H1 (cell line): Measurements from ENCODE around the gene PEX5L. TPM values are rescaled to one million over a fixed set of nuclear protein-coding genes. Genes with fewer than 3 reads are reported as not detected.

Experiments
- CTCF ChIA-PET: fragments of 300-600 bp; sonication (Branson Sonifier 250); formaldehyde crosslinking; loops from one replicate; lab custom pipeline; 2021; ENCODE audit not compliant: partially characterized antibody; lab: Charles Lee
- POLR2A ChIA-PET: fragments of 300-600 bp; sonication (Branson Sonifier 250); formaldehyde crosslinking; loops from one replicate; lab custom pipeline; 2021; ENCODE audit warnings: inconsistent platforms; ENCODE audit not compliant: partially characterized antibody; lab: Charles Lee
- DNase-seq, 2 experiments: peaks; one replicate each; pipeline versions ENCODE4 v3.0.0 to v3.0.0-alpha.2; 2010 to 2022; ENCODE audit warnings: low spot score in 2 of 2, low read depth in 1 of 2, mixed read lengths in 1 of 2
- FAIRE-seq: peaks from 2 replicates; lab custom pipeline; 2011; peaks lifted over from hg19 to GRCh38; lab: Jason Lieb, UNC
- H2AFZ ChIP-seq: 2 replicates; pipeline ENCODE4 v1.8.1; 2012; ENCODE audit warnings: low read length, inconsistent platforms
- H2AK5ac ChIP-seq: 2 replicates; pipeline ENCODE4 v1.6.1; 2013; ENCODE audit warnings: low read depth, low read length
- H2BK120ac ChIP-seq: replicated peaks from 2 replicates; pipeline ENCODE3; 2013; ENCODE audit warnings: low read depth, low read length, inconsistent platforms
- H2BK12ac ChIP-seq: 2 replicates; pipeline ENCODE4 v1.6.1; 2013; ENCODE audit warnings: low read depth, low read length
- H2BK15ac ChIP-seq: 2 replicates; pipeline ENCODE4 v1.6.1; 2013; ENCODE audit warnings: low read length
- H2BK20ac ChIP-seq: 2 replicates; pipeline ENCODE4 v1.6.1; 2013; ENCODE audit warnings: low read length
- H2BK5ac ChIP-seq: 2 replicates; pipeline ENCODE4 v1.6.1; 2013; ENCODE audit warnings: low read depth, low read length
- H3K14ac ChIP-seq: 2 replicates; pipeline ENCODE4 v1.6.1; 2013; ENCODE audit warnings: inconsistent platforms; ENCODE audit not compliant: insufficient read length
- H3K18ac ChIP-seq: 2 replicates; pipeline ENCODE4 v1.6.1; 2013; ENCODE audit warnings: low read length; ENCODE audit errors: extremely low read depth
- H3K23ac ChIP-seq: 2 replicates; pipeline ENCODE4 v1.6.1; 2013; ENCODE audit warnings: inconsistent platforms; ENCODE audit not compliant: insufficient read length
- H3K23me2 ChIP-seq: 2 replicates; pipeline ENCODE4 v1.6.1; 2013; ENCODE audit warnings: low read depth, low read length
- H3K27ac ChIP-seq: 2 replicates; pipeline ENCODE4 v1.6.1; 2011; ENCODE audit warnings: low read depth, low read length, inconsistent platforms
- H3K27me3 ChIP-seq, 4 experiments: replicated peaks in 1 of 4; 1 replicate in 1 of 4; 2 replicates in 3 of 4; pipeline versions ENCODE4 v1.6.1 to v1.8.1; 2011 to 2013; ENCODE audit warnings: low read length in 3 of 4, mild to moderate bottlenecking in 3 of 4, inconsistent platforms in 2 of 4, mixed read lengths in 2 of 4, moderate library complexity in 1 of 4; ENCODE audit not compliant: control insufficient read depth in 3 of 4, insufficient read depth in 3 of 4; ENCODE audit errors: extremely low read depth in 1 of 4
- H3K36me3 ChIP-seq, 4 experiments: 2 replicates each; pipeline versions ENCODE4 v1.6.1 to v1.8.1; 2011 to 2013; ENCODE audit warnings: mild to moderate bottlenecking in 4 of 4, low read length in 3 of 4, moderate library complexity in 2 of 4, control low read depth in 1 of 4, inconsistent platforms in 1 of 4; ENCODE audit not compliant: insufficient read depth in 4 of 4, control insufficient read depth in 2 of 4
- H3K4ac ChIP-seq: replicated peaks from 2 replicates; pipeline ENCODE3; 2013; ENCODE audit warnings: low read length, low read depth, mixed read lengths, inconsistent platforms; ENCODE audit not compliant: insufficient read length
- H3K4me1 ChIP-seq, 4 experiments: replicated peaks in 1 of 4; 1 replicate in 1 of 4; 2 replicates in 3 of 4; pipeline versions ENCODE4 v1.6.1 to v1.8.1; 2011 to 2013; ENCODE audit warnings: low read length in 3 of 4, inconsistent platforms in 2 of 4, mixed read lengths in 1 of 4; ENCODE audit not compliant: insufficient read depth in 4 of 4, control insufficient read depth in 3 of 4
- H3K4me2 ChIP-seq, 2 experiments: 2 replicates each; pipeline versions ENCODE4 v1.6.1 to v1.8.1; 2011 to 2013; ENCODE audit warnings: low read depth in 2 of 2, low read length in 2 of 2, control low read depth in 1 of 2, inconsistent platforms in 1 of 2, mild to moderate bottlenecking in 1 of 2; ENCODE audit not compliant: insufficient read depth in 1 of 2
- H3K4me3 ChIP-seq, 4 experiments: fragments of 200-600, 300-600 bp in 1 of 4; sonication (generic), shearing (Covaris generic), sonication (Bioruptor Twin) in 1 of 4; 2 replicates each; pipeline versions ENCODE4 v1.5.1 to v1.8.1; 2011 to 2016; ENCODE audit warnings: low read length in 4 of 4, low read depth in 3 of 4, control low read depth in 2 of 4, inconsistent platforms in 2 of 4, mild to moderate bottlenecking in 2 of 4, mixed read lengths in 1 of 4, moderate library complexity in 1 of 4; ENCODE audit not compliant: insufficient read depth in 2 of 4; ENCODE audit errors: extremely low read depth in 1 of 4
- H3K56ac ChIP-seq: replicated peaks from 2 replicates; pipeline ENCODE3; 2013; ENCODE audit warnings: low read depth, mild to moderate bottlenecking, mixed read lengths, low read length, inconsistent platforms; ENCODE audit not compliant: insufficient read length
- H3K79me1 ChIP-seq: 2 replicates; pipeline ENCODE4 v1.6.1; 2013; ENCODE audit warnings: low read depth, low read length, control low read depth
- H3K79me2 ChIP-seq, 2 experiments: 2 replicates each; pipeline versions ENCODE4 v1.6.1 to v1.8.1; 2012 to 2013; ENCODE audit warnings: low read length in 2 of 2, mild to moderate bottlenecking in 2 of 2, inconsistent platforms in 1 of 2; ENCODE audit not compliant: insufficient read depth in 2 of 2, control insufficient read depth in 1 of 2
- H3K9ac ChIP-seq, 4 experiments: replicated peaks in 1 of 4; 1 replicate in 1 of 4; 2 replicates in 3 of 4; pipeline versions ENCODE4 v1.6.1 to v1.8.1; 2011 to 2013; ENCODE audit warnings: low read depth in 3 of 4, low read length in 3 of 4, control low read depth in 2 of 4, mild to moderate bottlenecking in 2 of 4, moderate library complexity in 2 of 4, inconsistent platforms in 1 of 4; ENCODE audit errors: extremely low read depth in 1 of 4
- H3K9me3 ChIP-seq, 2 experiments: 2 replicates each; pipeline versions ENCODE4 v1.6.1 to v1.8.1; 2012 to 2013; ENCODE audit warnings: mild to moderate bottlenecking in 2 of 2, moderate library complexity in 2 of 2, control low read depth in 1 of 2, inconsistent platforms in 1 of 2, low read depth in 1 of 2, low read length in 1 of 2, mixed read lengths in 1 of 2; ENCODE audit not compliant: insufficient read depth in 2 of 2
- H4K20me1 ChIP-seq, 2 experiments: replicated peaks in 1 of 2; 2 replicates each; pipeline versions ENCODE3 to v1.8.1; 2011 to 2013; ENCODE audit warnings: inconsistent platforms in 2 of 2, low read length in 2 of 2, mild to moderate bottlenecking in 1 of 2; ENCODE audit not compliant: insufficient read depth in 2 of 2, control insufficient read depth in 1 of 2
- H4K5ac ChIP-seq: 2 replicates; pipeline ENCODE4 v1.6.1; 2013; ENCODE audit warnings: low read length, low read depth, mixed read lengths, inconsistent platforms; ENCODE audit not compliant: insufficient read length
- H4K8ac ChIP-seq: 2 replicates; pipeline ENCODE4 v1.8.0; 2013; ENCODE audit warnings: mild to moderate bottlenecking, moderate library complexity, low read length, inconsistent platforms; ENCODE audit not compliant: insufficient read depth; ENCODE audit errors: extremely low read depth
- H4K91ac ChIP-seq: replicated peaks from 2 replicates; pipeline ENCODE3; 2013; ENCODE audit warnings: low read length, mixed read lengths, inconsistent platforms; ENCODE audit not compliant: insufficient read length
- ATF3 ChIP-seq: IDR thresholded peaks from 2 replicates; pipeline ENCODE4 v1.6.1; 2011; ENCODE audit warnings: low read depth, mild to moderate bottlenecking, low read length; ENCODE audit not compliant: insufficient read depth
- BACH1 ChIP-seq: IDR thresholded peaks from 2 replicates; pipeline ENCODE4 v1.6.1; 2012; ENCODE audit warnings: low read length, improper control_type of control experiment
- BCL11A ChIP-seq, 2 experiments: IDR thresholded peaks; one replicate each; pipeline ENCODE4 v1.6.1; 2011; ENCODE audit warnings: low read depth in 2 of 2, low read length in 2 of 2, mild to moderate bottlenecking in 2 of 2
- CHD1 ChIP-seq: IDR thresholded peaks from 2 replicates; pipeline ENCODE4 v1.6.1; 2012; ENCODE audit warnings: low read depth, low read length, improper control_type of control experiment
- EGR1 ChIP-seq: IDR thresholded peaks from 2 replicates; pipeline ENCODE4 v1.6.1; 2011; ENCODE audit warnings: low read depth, low read length, borderline replicate concordance
- EP300 ChIP-seq, 2 experiments: IDR thresholded peaks; 1 replicate in 1 of 2; 2 replicates in 1 of 2; pipeline ENCODE4 v1.6.1; 2011 to 2012; ENCODE audit warnings: low read depth in 2 of 2, low read length in 2 of 2, mild to moderate bottlenecking in 2 of 2, borderline replicate concordance in 1 of 2, inconsistent platforms in 1 of 2, moderate library complexity in 1 of 2
- FOSL1 ChIP-seq: IDR thresholded peaks from 2 replicates; pipeline ENCODE4 v1.6.1; 2011; ENCODE audit warnings: mild to moderate bottlenecking, low read depth, low read length, moderate library complexity; ENCODE audit not compliant: insufficient read depth
- JUND ChIP-seq: IDR thresholded peaks from 2 replicates; pipeline ENCODE4 v1.6.1; 2011; ENCODE audit warnings: mild to moderate bottlenecking, improper control_type of control experiment, low read length
- KDM4A ChIP-seq: IDR thresholded peaks from one replicate; pipeline ENCODE4 v1.7.1; 2012; ENCODE audit warnings: low read depth, mild to moderate bottlenecking, moderate library complexity, low read length, inconsistent platforms; ENCODE audit not compliant: severe bottlenecking
- NRF1 ChIP-seq: IDR thresholded peaks from 2 replicates; pipeline ENCODE4 v1.6.1; 2011; ENCODE audit warnings: mild to moderate bottlenecking, low read depth, low read length, improper control_type of control experiment
- POLR2A ChIP-seq, 2 experiments: IDR thresholded peaks; 1 replicate in 1 of 2; 2 replicates in 1 of 2; pipeline ENCODE4 v1.6.1; 2011; ENCODE audit warnings: low read depth in 2 of 2, low read length in 2 of 2, mild to moderate bottlenecking in 2 of 2; ENCODE audit errors: control extremely low read depth in 1 of 2
- RAD21 ChIP-seq, 2 experiments: IDR thresholded peaks in 1 of 2; conservative IDR thresholded peaks in 1 of 2; 2 replicates each; pipeline ENCODE4 v1.6.1; 2011; ENCODE audit warnings: low read depth in 2 of 2, low read length in 2 of 2, improper control_type of control experiment in 1 of 2, inconsistent platforms in 1 of 2, mild to moderate bottlenecking in 1 of 2, moderate library complexity in 1 of 2
- TEAD4 ChIP-seq: IDR thresholded peaks from 2 replicates; pipeline ENCODE4 v1.6.1; 2012; ENCODE audit warnings: low read depth, low read length, inconsistent platforms, mixed read lengths
- ZNF274 ChIP-seq: IDR thresholded peaks from 2 replicates; pipeline ENCODE4 v1.7.0; 2012; ENCODE audit warnings: low read length, borderline replicate concordance; ENCODE audit errors: extremely low read depth
- WGBS, 2 experiments: shearing (Covaris generic) in 1 of 2; methylation state at CpG; one replicate each; pipeline versions ENCODE4 v1.1.6 to v1.1.7; 2013 to 2015; ENCODE audit warnings: low lambda C conversion rate in 2 of 2, mixed read lengths in 2 of 2, inconsistent platforms in 1 of 2, low coverage in 1 of 2, missing lambda C conversion rate in 1 of 2; ENCODE audit not compliant: insufficient replicate concordance in 2 of 2, insufficient coverage in 1 of 2, insufficient read length in 1 of 2; ENCODE audit errors: extremely low coverage in 1 of 2, missing lambda C conversion rate in 1 of 2; 5-methylcytosine and 5-hydroxymethylcytosine counted together
- polyA plus RNA-seq, 7 experiments: library from polyadenylated mRNA; depleted of rRNA in 3 of 7; stranded (reverse) in 5 of 7; unstranded in 2 of 7; fragments of >200 nt in 5 of 7; fragments of 200-250 nt in 2 of 7; gene quantifications; 1 replicate in 5 of 7; 2 replicates in 1 of 7; 4 replicates in 1 of 7; pipeline versions ENCODE4 v1.2.1 to v1.2.3, GENCODE V29; 2011 to 2013; ENCODE audit warnings: missing spikeins in 2 of 7, mixed read lengths in 2 of 7
- total RNA-seq: library from RNA; stranded (reverse); fragmentation: NEBNext Ultra II Directional; extraction: Animal tissue kit (Norgen Biotek cat#: 25700); gene quantifications from 2 replicates; pipeline ENCODE4 v1.2.1, GENCODE V29; 2021

The PEX5L gene
- total and polyA plus RNA-seq, 2 of the 8 experiments (the other 6 are each of a cell fraction or from before 2014, with no cell fraction given): 0.80 to 4.2 TPM

- H4K20me1 ChIP-seq: no peaks in the 10 kb centered on the region
- no peak overlapping the region for H3K23ac ChIP-seq
- H4K5ac ChIP-seq: no peak overlapping the region
- ChIA-PET POLR2A (interaction anchor here (1.0 kb wide), 1 partner anchor 10 kb away, joined by 3 read pairs; no protein-coding TSS in a partner anchor), CTCF (interaction anchor here (2.3 kb wide), 1 partner anchor 10 kb away, joined by 12 read pairs; no protein-coding TSS in a partner anchor)
- H3K4me1 ChIP-seq: no peaks in the 10 kb centered on the region
- no peaks in the 10 kb centered on the region for H3K23me2 ChIP-seq
- H2BK5ac ChIP-seq: no peak overlapping the region
- no peak overlapping the region for H3K4ac ChIP-seq
- H2AFZ ChIP-seq: no peak overlapping the region
- H3K14ac ChIP-seq: no peak overlapping the region
- FAIRE-seq (no peak), DNase-seq (no peak)
- WGBS, 2 experiments: 88% methylated on average over 5 of the region's 5 CpGs; no CpG with 5 or more reads in 1 of the 2 experiments
- no peaks in the 10 kb centered on the region for H3K36me3 ChIP-seq
- H3K9ac ChIP-seq: no peak overlapping the region
- no peak overlapping the region for H3K18ac ChIP-seq
- H2BK20ac ChIP-seq: no peak overlapping the region
- no peaks in the 10 kb centered on the region for H3K79me1 ChIP-seq
- no peaks in the 10 kb centered on the region for H3K79me2 ChIP-seq
- no peak overlapping the region for H4K8ac ChIP-seq
- H2BK120ac ChIP-seq: no peak overlapping the region
- no peaks in the 10 kb centered on the region for H3K27me3 ChIP-seq
- H2AK5ac ChIP-seq: no peak overlapping the region
- H3K56ac ChIP-seq: no peak overlapping the region
- no peak overlapping the region for H3K27ac ChIP-seq
- H4K91ac ChIP-seq: no peak overlapping the region
- no peak overlapping the region for H3K4me3 ChIP-seq
- no peak overlapping the region for H2BK12ac ChIP-seq
- no peak overlapping the region for H2BK15ac ChIP-seq
- H3K4me2 ChIP-seq: no peak overlapping the region
- H3K9me3 ChIP-seq: no peaks in the 10 kb centered on the region
- TF ChIP-seq TEAD4 (no peak), BCL11A (IDR thresholded peaks at IDR 0.05; ENCODE audit: low read depth in 2 of 2, low read length in 2 of 2) (no peak), RAD21 (IDR thresholded peaks at IDR 0.05 in 1 of 2, conservative IDR thresholded peaks at IDR 0.05 in 1 of 2; ENCODE audit: low read depth in 2 of 2, low read length in 2 of 2) (no peak), KDM4A (no peak), ZNF274 (no peak), BACH1 (no peak), ATF3 (no peak), POLR2A (IDR thresholded peaks at IDR 0.05; ENCODE audit: control extremely low read depth in 1 of 2, low read depth in 2 of 2, low read length in 2 of 2) (no peak), EP300 (IDR thresholded peaks at IDR 0.05; ENCODE audit: borderline replicate concordance in 1 of 2, low read depth in 2 of 2, low read length in 2 of 2) (no peak), NRF1 (no peak), JUND (no peak), CHD1 (no peak), FOSL1 (no peak), EGR1 (no peak)
These were observed 175.4 kb downstream of the PEX5L start for GRCh38 chr3:179861292-179861691.
